Pons (tissue), 1 donor: ENCODE results near the gene KCTD13.
"Not testable (repeated sequence)": the region's sequence is repeated elsewhere in the genome, so short reads cannot be mapped to it uniquely, and the experiment has no call there.

Experiments
- DNase-seq: peaks from one replicate; pipeline ENCODE4 v3.0.0-alpha.2; 2016; ENCODE audit warnings: low spot score

The KCTD13 gene

DNA sequence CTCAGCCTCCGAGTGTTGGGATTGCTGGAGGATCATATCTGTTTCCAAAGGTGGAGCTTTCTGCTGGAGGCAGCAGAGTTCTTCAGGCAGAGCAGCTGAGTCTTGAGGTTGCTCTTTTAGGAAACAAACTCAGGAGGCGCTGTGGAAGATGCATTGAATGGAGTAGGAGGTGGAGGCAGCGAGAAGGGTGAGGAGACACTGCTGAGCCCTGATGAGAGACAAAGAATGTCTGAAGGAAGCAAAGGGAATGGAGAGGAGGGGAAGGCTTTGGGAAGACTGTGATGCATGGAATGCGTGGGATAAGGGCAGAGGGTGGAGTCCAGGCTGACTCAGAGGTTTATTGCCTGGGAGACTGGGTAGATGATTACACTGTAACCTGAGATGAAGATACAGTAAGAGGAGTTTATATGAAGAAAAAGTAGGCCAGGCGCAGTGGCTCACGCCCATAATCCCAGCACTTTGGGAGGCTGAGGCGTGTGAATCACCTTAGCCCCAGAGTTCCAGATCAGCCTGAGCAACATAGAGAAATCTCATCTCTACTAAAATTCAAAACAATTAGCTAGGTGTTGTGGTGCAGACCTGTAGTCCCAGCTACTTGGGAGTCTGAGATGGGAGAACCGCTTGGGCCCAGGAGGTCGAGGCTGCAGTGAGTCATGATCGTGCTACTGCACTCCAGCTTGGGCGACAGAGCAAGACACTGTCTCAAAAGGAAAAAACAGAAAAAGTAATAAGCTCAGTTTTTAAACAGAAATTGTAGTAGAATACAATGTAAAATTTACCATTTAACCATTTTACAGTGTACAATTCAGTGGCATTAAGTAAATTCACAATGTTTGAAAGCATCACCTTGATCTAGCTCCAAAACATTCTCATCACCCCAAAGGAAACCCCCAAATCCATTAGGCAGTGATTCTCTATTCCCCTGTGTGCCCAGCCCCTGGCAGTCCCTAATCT is 18.1 kb upstream of the KCTD13 start:
- DNase-seq: no peak

GRCh38 chr16:29940656-29941055 is 14.6 kb upstream of the KCTD13 start:
- no peak for DNase-seq

GRCh38 chr16:29931750-29932149 is 5.7 kb upstream of the KCTD13 start:
- DNase-seq: not testable (repeated sequence)

- peak; percentile 18 for DNase-seq
Measured at GRCh38 chr16:29927070-29927905, 1.3 kb upstream of the KCTD13 start.

DNA sequence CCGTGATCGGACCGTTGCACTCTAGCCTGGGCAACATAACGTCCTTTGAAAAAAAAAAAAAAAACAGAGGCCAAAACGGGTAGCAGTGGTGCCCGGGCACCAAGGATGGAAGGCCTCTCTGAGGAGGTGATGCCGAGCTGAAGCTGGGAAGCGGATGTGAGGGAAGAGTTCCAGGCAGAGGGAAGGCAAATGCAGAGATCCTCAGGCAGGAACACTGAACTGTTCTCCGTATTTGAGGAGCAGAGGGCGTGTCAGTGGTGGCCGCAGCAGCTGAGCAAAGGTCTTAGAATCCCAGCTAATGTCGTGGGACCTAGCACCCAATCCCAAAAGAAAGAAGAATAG is 656 bp upstream of the KCTD13 start:
- peak; percentile 37 for DNase-seq

- DNase-seq: peak; percentile 25
Measured at GRCh38 chr16:29925105-29925756, 795 bp downstream of the KCTD13 start.

- DNase-seq: no peak
Measured at GRCh38 chr16:29922986-29923501, 3.0 kb downstream of the KCTD13 start.

DNA sequence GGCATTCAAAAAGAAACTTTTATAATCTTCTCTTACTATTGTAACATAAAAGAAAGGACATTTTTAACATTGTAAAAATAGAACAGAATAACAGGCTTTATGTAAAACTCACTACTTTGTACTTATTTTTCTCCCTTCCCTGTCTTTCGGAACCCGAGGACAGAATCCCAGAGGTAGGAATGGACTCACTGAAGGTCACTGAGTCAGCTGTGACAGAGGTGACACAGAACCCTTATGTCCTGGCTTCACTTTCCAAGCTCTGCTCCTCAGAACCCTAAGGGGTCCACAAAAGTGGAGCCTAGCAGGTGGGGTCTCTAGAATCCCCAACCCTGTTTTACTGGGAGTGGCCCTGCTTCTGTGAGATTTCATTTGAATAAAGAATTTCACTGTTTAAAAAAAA is 3.7 kb downstream of the KCTD13 start:
- DNase-seq: no peak

DNA sequence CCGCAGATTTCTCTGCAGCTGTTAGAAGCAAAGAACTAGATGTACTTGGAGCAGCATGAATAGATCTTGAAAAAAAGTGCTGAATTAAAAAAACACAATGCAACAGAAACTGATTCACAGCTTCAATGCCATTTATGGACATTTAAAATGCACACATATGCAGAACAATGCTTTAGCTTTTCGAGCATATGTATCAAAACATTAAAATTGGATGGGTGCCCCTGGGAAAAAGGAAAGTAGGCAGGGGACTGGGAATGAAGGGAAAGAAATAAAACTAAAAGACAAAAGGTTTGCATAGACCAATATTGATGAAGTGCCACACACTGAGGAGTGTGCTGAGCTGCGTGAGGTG is 5.0 kb downstream of the KCTD13 start:
- no peak for DNase-seq

GRCh38 chr16:29920288-29921033 is 5.6 kb downstream of the KCTD13 start:
- DNase-seq: peak; percentile 76

DNA sequence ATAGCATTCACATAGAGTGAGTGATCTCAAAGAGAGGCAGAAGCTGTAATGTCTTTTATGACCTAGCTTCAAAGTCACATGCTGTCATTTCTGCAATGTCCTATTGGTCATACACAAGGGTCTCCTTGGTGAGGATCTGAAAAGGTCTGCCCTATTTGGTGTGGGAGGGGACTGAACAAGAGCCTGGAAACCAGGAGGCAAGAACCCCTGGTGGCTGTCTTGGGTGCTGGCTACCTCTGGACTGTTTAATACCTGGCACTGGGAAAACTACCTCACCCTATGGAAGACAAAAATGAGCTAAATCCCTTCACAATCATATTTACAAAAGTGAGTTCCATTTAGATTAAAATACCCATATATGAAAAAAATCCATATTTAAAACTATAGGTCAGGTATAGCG is 9.0 kb downstream of the KCTD13 start:
- DNase-seq: no peak

DNA sequence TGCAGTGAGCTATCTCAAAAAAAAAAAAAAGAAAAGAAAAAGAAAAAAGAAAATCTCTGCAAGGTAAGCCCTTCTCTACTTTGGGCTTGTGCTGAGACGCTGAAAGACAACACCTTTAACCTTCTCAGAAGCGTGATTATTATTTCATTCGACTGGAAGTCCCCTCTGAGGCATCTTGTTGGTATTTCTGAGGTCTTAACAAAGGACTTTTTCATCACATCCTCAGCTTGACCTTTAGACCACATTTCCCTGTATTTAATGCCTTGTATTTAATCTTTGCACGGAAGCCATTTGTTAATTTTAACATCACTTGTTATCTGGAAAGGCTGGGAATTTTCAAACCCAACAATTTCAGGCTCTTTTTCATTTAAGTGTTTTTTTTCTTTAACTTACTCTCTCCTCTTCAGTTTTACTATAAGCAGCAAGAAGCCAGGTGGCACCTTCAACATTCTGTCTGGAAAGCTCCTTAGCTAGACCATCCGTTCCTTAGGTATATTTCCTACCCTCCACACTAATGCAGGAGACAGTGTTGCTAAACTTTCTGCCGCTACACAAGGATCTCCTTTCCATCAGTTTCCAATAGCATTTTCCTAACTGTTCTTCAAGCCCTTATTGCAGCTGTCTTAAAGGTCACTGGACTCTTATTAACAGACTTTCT is 10.3 kb downstream of the KCTD13 start:
- no peak for DNase-seq

GRCh38 chr16:29913514-29913913 is 12.5 kb downstream of the KCTD13 start:
- DNase-seq: no peak

- no peak for DNase-seq
Measured at GRCh38 chr16:29912087-29912486, 13.9 kb downstream of the KCTD13 start.

DNA sequence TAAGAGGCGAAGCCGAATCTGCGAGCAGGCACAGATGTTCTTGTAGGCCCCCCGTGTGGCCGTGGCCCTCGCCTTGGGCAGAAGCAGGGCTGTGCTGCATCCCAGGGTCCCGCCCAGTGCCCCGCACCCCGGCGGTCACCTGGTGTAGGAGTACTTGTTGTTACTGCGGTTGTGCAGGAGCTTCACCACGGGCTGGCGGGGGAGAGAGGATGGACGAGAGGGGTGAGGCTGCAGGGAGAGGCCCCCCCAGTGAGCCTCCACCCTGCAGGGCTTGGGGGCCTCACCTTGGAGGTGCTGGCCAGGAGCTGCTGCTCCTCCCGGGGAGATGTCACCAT is 14.4 kb downstream of the KCTD13 start:
- no peak for DNase-seq

DNA sequence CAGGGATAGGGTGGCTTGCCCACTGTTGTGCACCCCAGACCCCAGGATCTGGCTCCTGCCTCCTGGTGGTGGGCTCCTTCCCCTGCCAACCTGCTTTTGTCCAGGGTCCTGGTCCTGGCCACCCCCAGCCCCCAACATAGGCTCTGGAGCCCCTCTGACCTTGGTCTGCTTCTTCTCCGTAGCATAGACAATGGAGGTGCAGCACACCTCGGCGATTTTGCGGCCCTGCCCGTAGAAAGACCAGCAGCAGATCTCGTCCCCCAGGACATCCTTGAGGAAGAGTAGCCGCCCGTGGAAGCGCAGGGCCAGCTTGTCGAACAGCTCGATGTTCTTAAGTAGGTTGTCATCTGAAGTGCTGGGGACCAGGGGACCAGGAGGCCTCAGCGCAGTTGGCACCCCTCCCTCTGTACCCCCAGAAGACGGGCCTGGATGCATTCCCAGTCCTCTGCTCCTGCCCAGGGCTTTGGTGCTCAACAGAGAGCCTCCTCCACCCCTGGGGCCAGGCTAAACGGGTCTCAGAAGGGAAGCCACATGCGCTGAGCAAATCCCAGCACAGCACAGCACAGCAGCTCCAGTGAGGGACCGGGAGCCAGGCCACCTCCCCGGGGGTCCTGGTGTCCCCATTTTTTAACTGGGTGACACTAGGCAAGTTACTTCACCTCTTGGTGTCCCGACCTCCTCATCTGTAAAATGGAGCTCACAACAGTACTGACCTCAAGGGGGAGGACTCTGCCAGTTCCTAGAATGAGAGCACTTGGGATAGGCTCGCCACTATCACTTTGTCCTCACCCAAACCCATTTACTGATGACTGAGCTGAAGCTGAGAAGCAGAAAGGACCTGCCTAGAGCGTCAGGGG is 15.0 kb downstream of the KCTD13 start:
- no peak for DNase-seq

DNA sequence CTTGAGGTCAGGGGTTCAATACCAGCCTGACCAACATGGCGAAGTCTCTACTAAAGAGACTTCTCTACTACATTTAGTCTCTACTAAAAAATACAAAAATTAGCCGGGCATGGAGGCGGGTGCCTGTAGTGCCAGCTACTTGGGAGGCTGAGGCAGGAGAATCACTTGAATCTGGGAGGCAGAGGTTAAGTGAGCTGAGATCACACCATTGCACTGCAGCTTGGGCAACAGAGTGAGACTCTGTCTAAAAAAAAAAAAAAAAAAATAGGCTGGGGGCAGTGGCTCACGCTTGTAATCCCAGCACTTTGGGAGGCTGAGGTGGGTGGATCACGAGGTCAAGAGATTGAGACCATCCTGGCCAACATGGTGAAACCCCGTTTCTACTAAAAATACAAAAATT is 16.2 kb downstream of the KCTD13 start:
- not testable (repeated sequence) for DNase-seq

GRCh38 chr16:29909391-29909790 is 16.6 kb downstream of the KCTD13 start:
- DNase-seq: no peak

GRCh38 chr16:29908719-29909220 is 17.3 kb downstream of the KCTD13 start:
- DNase-seq: no peak

- no peak for DNase-seq
Measured at GRCh38 chr16:29907973-29908372, 18.1 kb downstream of the KCTD13 start.
